ENCODE results near the gene SNX14. TPM values are rescaled to one million over a fixed set of nuclear protein-coding genes. Genes with fewer than 3 reads are reported as not detected.

SNX14 gene
- total and polyA plus RNA-seq, 9 donors = 39.7 to 80.2 (median 61.2) TPM

DNA sequence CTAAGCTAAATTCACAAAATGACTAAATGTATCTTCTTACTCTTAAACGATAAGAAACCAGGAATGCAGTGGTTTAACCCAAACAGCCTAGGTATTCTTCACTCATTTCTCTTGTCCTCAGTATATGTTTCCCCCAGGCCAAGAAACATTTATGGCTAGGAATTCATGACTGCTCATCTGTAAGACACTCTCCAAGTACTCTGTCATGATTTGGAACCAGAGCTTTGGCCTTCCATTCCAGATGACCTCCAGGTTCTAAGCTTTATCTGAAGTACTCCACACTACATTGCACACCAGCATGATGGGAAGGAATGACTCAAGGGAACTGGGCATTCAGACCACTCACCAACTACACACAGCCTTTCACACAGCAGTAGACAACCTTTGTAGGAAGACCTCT, 114.5 kb downstream of the SNX14 start:
- DNase-seq = no peak
- H3K36me3 ChIP-seq = no peaks in the 10 kb centered on the region
- no peak for TF ChIP-seq EP300 (IDR thresholded peaks at IDR 0.05)
- TF ChIP-seq, protein P1, sequence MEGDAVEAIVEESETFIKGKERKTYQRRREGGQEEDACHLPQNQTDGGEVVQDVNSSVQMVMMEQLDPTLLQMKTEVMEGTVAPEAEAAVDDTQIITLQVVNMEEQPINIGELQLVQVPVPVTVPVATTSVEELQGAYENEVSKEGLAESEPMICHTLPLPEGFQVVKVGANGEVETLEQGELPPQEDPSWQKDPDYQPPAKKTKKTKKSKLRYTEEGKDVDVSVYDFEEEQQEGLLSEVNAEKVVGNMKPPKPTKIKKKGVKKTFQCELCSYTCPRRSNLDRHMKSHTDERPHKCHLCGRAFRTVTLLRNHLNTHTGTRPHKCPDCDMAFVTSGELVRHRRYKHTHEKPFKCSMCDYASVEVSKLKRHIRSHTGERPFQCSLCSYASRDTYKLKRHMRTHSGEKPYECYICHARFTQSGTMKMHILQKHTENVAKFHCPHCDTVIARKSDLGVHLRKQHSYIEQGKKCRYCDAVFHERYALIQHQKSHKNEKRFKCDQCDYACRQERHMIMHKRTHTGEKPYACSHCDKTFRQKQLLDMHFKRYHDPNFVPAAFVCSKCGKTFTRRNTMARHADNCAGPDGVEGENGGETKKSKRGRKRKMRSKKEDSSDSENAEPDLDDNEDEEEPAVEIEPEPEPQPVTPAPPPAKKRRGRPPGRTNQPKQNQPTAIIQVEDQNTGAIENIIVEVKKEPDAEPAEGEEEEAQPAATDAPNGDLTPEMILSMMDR (IDR thresholded peaks at IDR 0.05) = no peak
- no peak for TF ChIP-seq POLR2A (IDR thresholded peaks at IDR 0.05)
- peaks cover 0 to 3% of the 10 kb centered on the region in 2 donors for H3K9me3 ChIP-seq
- intact Hi-C loops (cut with DNase I) = no loop called here
- no peak overlapping the region for H3K4me3 ChIP-seq
- no peaks in the 10 kb centered on the region for H3K27me3 ChIP-seq
- 79 to 92% (median 86%) methylated on average over 1 of the region's 1 CpG for WGBS, 3 donors
- H3K27ac ChIP-seq = no peak overlapping the region
- H3K4me1 ChIP-seq (ENCODE audit: insufficient read depth) = peaks cover 2% of the 10 kb centered on the region

DNA sequence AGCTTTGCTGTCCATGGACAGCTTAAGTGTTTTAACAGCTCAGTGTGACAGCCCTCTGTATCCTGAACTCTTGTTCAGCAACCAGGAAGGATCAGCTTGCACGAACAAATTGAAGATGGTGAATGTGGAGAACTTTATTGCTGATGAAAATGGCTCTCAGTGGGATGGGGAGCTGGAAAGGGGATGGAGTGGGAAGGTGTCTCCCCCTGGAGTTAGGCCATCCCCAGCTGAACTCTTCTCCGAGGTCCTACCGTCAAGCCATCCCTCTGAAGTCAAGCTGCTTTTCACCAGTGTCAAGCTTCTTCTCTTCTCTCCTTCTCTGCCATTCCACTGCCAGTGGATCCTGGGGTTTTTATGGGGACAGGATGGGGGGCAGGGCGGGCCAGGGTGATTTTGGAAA, 117.1 kb downstream of the SNX14 start:
- H3K27me3 ChIP-seq = no peaks in the 10 kb centered on the region
- WGBS, 3 donors = 93 to 97% (median 93%) methylated on average over 4 of the region's 4 CpGs
- no peak overlapping the region for H3K27ac ChIP-seq
- no peak for DNase-seq
- peaks cover 0 to 3% of the 10 kb centered on the region in 2 donors for H3K9me3 ChIP-seq
- H3K36me3 ChIP-seq = no peaks in the 10 kb centered on the region
- H3K4me3 ChIP-seq = no peak overlapping the region
- TF ChIP-seq EP300 (IDR thresholded peaks at IDR 0.05) (no peak), POLR2A (IDR thresholded peaks at IDR 0.05) (no peak)
- TF ChIP-seq, protein P1 (IDR thresholded peaks at IDR 0.05) = no peak
- H3K4me1 ChIP-seq (ENCODE audit: insufficient read depth) = no peaks in the 10 kb centered on the region
- intact Hi-C loops (cut with DNase I) = no loop called here

DNA sequence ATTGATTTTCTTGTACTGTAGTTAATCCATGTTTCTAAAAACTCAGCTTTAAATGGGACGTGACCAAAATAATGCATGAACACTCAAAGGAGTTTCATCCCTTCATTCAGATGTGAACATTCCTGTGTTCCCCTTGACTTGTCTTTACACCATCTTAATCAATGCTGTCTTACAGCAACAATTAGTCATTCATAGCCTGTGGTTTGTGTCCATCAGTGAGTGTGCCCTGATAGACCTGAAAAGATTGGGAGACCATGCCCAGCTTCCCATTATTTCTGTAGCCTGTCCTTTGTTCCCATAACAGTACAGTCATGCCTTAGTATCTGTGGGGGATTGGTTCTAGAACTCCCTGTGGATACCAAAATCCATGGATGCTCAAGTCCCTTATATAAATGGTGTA, 119.9 kb downstream of the SNX14 start:
- no peak for DNase-seq
- TF ChIP-seq POLR2A (IDR thresholded peaks at IDR 0.05) (no peak), EP300 (IDR thresholded peaks at IDR 0.05) (no peak)
- TF ChIP-seq, protein P1 (IDR thresholded peaks at IDR 0.05) = no peak
- no peaks in the 10 kb centered on the region for H3K27me3 ChIP-seq
- H3K4me3 ChIP-seq = no peak overlapping the region
- intact Hi-C loops (cut with DNase I) = no loop called here
- peaks cover 2% of the 10 kb centered on the region for H3K4me1 ChIP-seq (ENCODE audit: insufficient read depth)
- no peaks in the 10 kb centered on the region for H3K36me3 ChIP-seq
- H3K27ac ChIP-seq = no peak overlapping the region
- 93 to 97% (median 97%) methylated on average over 1 of the region's 1 CpG for WGBS, 3 donors
- peaks cover 0 to 3% of the 10 kb centered on the region in 2 donors for H3K9me3 ChIP-seq

DNA sequence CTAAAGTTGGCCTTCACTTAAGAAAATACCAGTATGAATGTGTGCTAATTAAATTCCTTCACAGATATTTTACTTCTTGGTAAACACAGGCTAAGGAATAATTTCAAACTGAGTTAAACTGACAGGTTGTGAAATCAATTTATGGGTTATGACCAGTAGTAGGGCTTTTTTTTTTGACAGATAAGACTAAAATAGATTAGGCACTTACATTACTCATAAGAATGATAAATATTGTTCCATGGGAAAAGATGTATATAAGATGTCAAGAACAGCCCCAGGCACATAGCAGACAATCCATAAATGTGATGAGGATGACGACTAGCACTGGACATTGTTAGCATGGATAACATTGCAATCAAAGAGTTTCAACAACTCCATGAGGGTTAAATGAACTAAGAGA, 120.9 kb downstream of the SNX14 start:
- 75 to 87% (median 82%) methylated on average over 1 of the region's 1 CpG for WGBS, 3 donors
- DNase-seq = no peak
- peaks cover 0 to 3% of the 10 kb centered on the region in 2 donors for H3K9me3 ChIP-seq
- no peak overlapping the region for H3K4me3 ChIP-seq
- no peaks in the 10 kb centered on the region for H3K36me3 ChIP-seq
- intact Hi-C loops (cut with DNase I) = no loop called here
- no peak overlapping the region for H3K27ac ChIP-seq
- peaks cover 2% of the 10 kb centered on the region for H3K4me1 ChIP-seq (ENCODE audit: insufficient read depth)
- H3K27me3 ChIP-seq = no peaks in the 10 kb centered on the region
- TF ChIP-seq POLR2A (IDR thresholded peaks at IDR 0.05) (no peak), EP300 (IDR thresholded peaks at IDR 0.05) (no peak)
- TF ChIP-seq, protein P1 (IDR thresholded peaks at IDR 0.05) = no peak

Measured in ovary (tissue), 9 donors.